A673 (cell line): Measurements from ENCODE around the gene AGAP1. TPM values are rescaled to one million over a fixed set of nuclear protein-coding genes. Genes with fewer than 3 reads are reported as not detected.
A peak's percentile ranks its signal among the peaks of the same experiment; 100 is the strongest.

Experiments used
- BruUV-seq: library from RNA; stranded (reverse); fragments of 400-500 nt; replicated peaks from 2 replicates; lab custom pipeline; 2021; lab: Mats Ljungman, UMichigan
- CTCF ChIA-PET: fragments of 300-600 bp; sonication (Branson Sonifier 250); formaldehyde crosslinking; loops from one replicate; lab custom pipeline; 2022; ENCODE audit warnings: antibody characterized with exemption; lab: Charles Lee
- POLR2A ChIA-PET: fragments of 300-600 bp; sonication (Branson Sonifier 250); formaldehyde crosslinking; loops from one replicate; lab custom pipeline; 2022; ENCODE audit warnings: antibody characterized with exemption; ENCODE audit not compliant: low non-redundant PET; lab: Charles Lee
- DNase-seq: peaks from one replicate; pipeline ENCODE4 v3.0.0-alpha.2; 2015; ENCODE audit warnings: low spot score
- H3K27ac ChIP-seq: fragments of 200-600 bp; sonication (generic); 2 replicates; pipeline ENCODE4 v1.5.1; 2016; ENCODE audit warnings: mixed run types, low read depth, mild to moderate bottlenecking, mixed read lengths, antibody characterized with exemption, low read length; ENCODE audit not compliant: poor library complexity, severe bottlenecking
- H3K27me3 ChIP-seq: fragments of 200-600 bp; sonication (generic); replicated peaks from 2 replicates; pipeline ENCODE4 v1.6.1; 2017; ENCODE audit warnings: mixed run types, low read depth, mild to moderate bottlenecking, mixed read lengths, antibody characterized with exemption, low read length; ENCODE audit not compliant: insufficient read depth, poor library complexity
- H3K36me3 ChIP-seq: fragments of 200-600 bp; sonication (generic); 2 replicates; pipeline ENCODE4 v1.6.1; 2016; ENCODE audit warnings: mixed run types, mild to moderate bottlenecking, mixed read lengths, antibody characterized with exemption, low read length; ENCODE audit not compliant: insufficient read depth, poor library complexity, severe bottlenecking
- H3K4me1 ChIP-seq: fragments of 200-600 bp; sonication (generic); 2 replicates; pipeline ENCODE4 v1.6.1; 2017; ENCODE audit warnings: mixed run types, mild to moderate bottlenecking, mixed read lengths, antibody characterized with exemption, low read length; ENCODE audit not compliant: insufficient read depth, poor library complexity, severe bottlenecking
- H3K4me3 ChIP-seq: fragments of 200-600 bp; sonication (generic); 2 replicates; pipeline ENCODE4 v1.5.1; 2016; ENCODE audit warnings: low read depth, mixed run types, mild to moderate bottlenecking, mixed read lengths, low read length; ENCODE audit not compliant: poor library complexity, severe bottlenecking
- H3K9me3 ChIP-seq: fragments of 200-600 bp; sonication (generic); 2 replicates; pipeline ENCODE4 v1.6.1; 2016; ENCODE audit warnings: mixed run types, low read depth, mild to moderate bottlenecking, mixed read lengths, antibody characterized with exemption, low read length; ENCODE audit not compliant: poor library complexity, severe bottlenecking
- CTCF ChIP-seq: fragments of 300-800, 200-600 bp; sonication (generic); conservative IDR thresholded peaks from 2 replicates; pipeline ENCODE4 v1.5.1; 2017; ENCODE audit warnings: low read depth, mild to moderate bottlenecking, antibody characterized with exemption, low read length, moderate library complexity, mixed read lengths
- EZH2 ChIP-seq: fragments of 200-600 bp; sonication (generic); IDR thresholded peaks from 2 replicates; pipeline ENCODE4 v1.6.1; 2017; ENCODE audit warnings: borderline replicate concordance, low read depth, mild to moderate bottlenecking, mixed read lengths, antibody characterized with exemption, low read length; ENCODE audit not compliant: poor library complexity, severe bottlenecking
- intact Hi-C: fragments of 100-400 bp; cut with micrococcal nuclease; formaldehyde crosslinking; loops from one replicate; pipeline ENCODE4 v1.10.0; 2022; ENCODE audit not compliant: unreplicated experiment
- total RNA-seq: library from RNA; stranded (reverse); gene quantifications from 2 replicates; pipeline ENCODE4 v1.2.3, GENCODE V29; 2021

The AGAP1 gene
- total RNA-seq, 1 experiment from 2014 or later = 25.3 TPM

GRCh38 chr2:235897992-235898391 lies 404.1 kb downstream of the AGAP1 start:
- CTCF ChIA-PET = interaction anchor here (0.7 kb wide), 1 partner anchor 19 kb away, joined by 3 read pairs; no protein-coding TSS in a partner anchor
- intact Hi-C loops = no loop called here
- DNase-seq = peak; percentile 6

GRCh38 chr2:235898766-235899165 lies 404.9 kb downstream of the AGAP1 start:
- CTCF ChIA-PET = no interaction called here
- intact Hi-C loops = no loop called here

More at GRCh38 chr2:235897992-235898391, 404.1 kb downstream of the AGAP1 start:
- POLR2A ChIA-PET = no interaction called here
- H3K36me3 ChIP-seq = no peaks in the 10 kb centered on the region
- no peaks in the 10 kb centered on the region for H3K4me1 ChIP-seq
- H3K9me3 ChIP-seq = no peaks in the 10 kb centered on the region
- TF ChIP-seq CTCF (no peak), EZH2 (no peak)
- BruUV-seq = no TSS peak
- H3K27me3 ChIP-seq = peaks cover 4% of the 10 kb centered on the region
- H3K27ac ChIP-seq = no peak overlapping the region
- no peak overlapping the region for H3K4me3 ChIP-seq

GRCh38 chr2:235900631-235901030 lies 406.8 kb downstream of the AGAP1 start:
- Histone ChIP-seq H3K4me3 (no peak overlapping the region), H3K9me3 (no peaks in the 10 kb centered on the region), H3K36me3 (no peaks in the 10 kb centered on the region), H3K27me3 (peaks cover 22% of the 10 kb centered on the region), H3K4me1 (peaks cover 6% of the 10 kb centered on the region), H3K27ac (no peak overlapping the region)
- POLR2A ChIA-PET = no interaction called here
- DNase-seq = no peak
- BruUV-seq = no TSS peak
- TF ChIP-seq CTCF = no peak
- no peak for TF ChIP-seq EZH2
- CTCF ChIA-PET = no interaction called here
- intact Hi-C loops = no loop called here

More at GRCh38 chr2:235898766-235899165, 404.9 kb downstream of the AGAP1 start:
- Histone ChIP-seq H3K4me1 (peaks cover under 1% of the 10 kb centered on the region), H3K36me3 (no peaks in the 10 kb centered on the region), H3K9me3 (no peaks in the 10 kb centered on the region), H3K27me3 (peaks cover 11% of the 10 kb centered on the region), H3K4me3 (no peak overlapping the region), H3K27ac (no peak overlapping the region)
- TF ChIP-seq CTCF (no peak), EZH2 (no peak)
- DNase-seq = no peak
- POLR2A ChIA-PET = no interaction called here
- no TSS peak for BruUV-seq
